Measurements from ENCODE around the gene SLC4A11.
"Not testable (repeated sequence)": the region's sequence is repeated elsewhere in the genome, so short reads cannot be mapped to it uniquely, and the experiment has no call there.

Gene SLC4A11

DNA sequence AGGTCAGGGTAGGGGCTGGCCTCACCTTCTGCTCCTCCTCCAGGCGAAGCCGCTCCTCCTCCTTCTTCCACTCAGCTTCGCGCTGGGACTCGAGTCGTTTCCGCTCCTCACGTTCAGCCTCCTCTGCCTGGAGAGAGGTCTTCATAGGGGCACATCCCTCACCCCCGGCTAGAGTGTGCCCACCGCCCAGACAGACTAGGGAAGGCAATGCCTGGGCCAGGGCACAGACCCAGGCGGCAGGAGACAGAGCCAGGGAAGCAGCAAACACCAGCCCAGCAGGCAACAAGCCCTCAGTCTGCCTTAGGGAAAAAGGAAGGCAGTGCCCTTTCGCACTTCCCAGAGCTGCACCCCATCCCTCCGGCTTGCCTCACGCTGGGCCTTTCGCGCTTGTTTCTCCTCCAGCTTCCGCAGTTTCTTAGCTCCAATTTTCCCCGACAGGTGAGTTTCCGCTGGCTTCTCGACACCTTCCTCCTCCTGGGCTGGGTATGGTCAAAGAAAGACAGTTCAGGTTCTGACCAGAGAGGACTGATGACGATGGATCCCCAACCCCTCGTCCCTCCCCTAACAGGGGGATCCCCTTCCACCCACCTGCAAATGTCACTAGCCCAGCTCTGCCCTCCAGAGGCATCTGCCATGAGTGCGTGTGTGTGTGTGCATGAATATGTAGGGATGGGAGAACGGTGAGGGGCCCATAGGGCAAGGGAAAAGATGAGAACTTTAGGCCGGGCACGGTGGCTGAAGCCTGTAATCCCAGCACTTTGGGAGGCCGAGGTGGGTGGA is 38.8 kb downstream of the SLC4A11 start:
- no peak for DNase-seq

DNA sequence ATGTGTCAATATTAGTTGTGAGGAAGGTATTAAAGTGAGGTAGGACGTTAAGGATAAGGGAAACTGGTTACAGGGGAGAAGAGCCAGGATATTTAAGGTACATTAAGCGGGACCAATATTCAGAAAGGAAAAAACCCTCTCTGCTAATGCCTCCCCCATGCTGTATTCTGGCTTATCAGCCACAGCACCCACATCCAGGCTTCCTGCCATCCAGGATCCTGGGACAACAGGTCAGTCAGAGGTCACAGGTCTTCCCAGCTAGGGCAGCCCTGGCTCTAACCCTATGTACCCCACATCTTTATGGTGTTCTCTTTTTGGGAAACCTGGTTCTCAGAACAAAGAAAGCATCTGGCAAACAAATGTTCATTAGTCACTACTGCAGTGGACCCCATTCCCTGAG is 39.8 kb downstream of the SLC4A11 start:
- no peak for DNase-seq

DNA sequence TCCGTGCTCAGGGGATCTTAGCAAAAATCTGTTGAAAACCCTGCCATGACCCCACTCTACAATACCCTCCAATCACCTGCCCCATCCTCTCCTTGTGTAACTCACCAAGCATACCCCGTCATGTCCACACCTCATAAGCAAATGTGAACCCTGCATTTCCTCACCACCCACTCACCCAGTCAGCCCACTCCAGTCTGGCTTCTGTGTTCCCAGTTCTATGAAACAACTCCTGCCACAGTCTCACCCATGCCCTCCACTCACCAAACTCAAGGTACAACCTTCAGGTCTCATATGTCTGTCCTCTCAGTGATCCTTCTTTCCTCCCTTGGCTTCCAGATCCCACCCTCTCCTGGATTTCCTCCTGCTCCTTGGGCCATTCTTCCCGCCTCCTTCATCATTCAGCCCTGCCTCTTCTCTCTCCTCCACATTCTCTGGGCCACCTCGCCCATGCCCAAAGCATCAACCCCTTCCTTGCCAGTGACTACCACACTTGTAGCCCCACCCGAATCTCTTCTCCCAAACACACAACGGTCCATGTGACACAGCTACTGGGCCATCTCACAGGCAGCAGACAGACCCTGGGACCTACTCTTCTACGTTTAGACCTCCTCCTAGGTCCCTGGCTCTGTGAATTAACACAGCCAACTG is 43.3 kb downstream of the SLC4A11 start:
- no peak for DNase-seq

DNA sequence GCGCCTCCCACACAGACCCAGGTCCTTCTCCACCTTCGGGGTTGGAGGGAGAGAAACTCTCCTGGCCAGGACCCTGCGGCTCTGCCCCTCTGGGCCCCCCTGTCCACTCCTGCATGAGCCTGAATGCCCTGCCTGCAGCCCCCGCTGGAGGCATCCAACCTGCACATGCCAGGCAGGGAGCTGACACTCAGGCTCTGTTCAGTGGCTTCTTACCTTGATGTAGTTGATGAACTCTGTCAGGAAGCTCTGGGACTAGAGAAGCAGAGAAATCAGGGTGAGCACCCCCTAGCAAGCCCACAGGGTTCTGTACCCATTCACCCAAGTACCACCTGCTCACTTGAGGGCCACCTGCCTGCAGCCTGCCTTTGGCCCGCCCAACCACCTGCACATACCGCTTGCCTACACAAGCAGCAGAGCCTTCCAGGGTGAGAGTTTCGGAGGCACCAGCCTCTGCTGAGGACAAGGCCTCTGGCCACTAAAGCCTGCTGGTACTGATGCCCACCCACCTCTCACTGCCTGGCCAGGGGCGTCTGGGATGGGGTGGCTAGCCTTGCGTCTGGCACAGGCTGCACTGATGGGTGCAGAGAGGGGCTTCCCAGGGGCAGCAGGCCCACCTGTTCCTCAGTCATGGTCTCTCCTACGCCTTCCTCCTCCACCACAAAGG is 44.2 kb downstream of the SLC4A11 start:
- no peak for DNase-seq

DNA sequence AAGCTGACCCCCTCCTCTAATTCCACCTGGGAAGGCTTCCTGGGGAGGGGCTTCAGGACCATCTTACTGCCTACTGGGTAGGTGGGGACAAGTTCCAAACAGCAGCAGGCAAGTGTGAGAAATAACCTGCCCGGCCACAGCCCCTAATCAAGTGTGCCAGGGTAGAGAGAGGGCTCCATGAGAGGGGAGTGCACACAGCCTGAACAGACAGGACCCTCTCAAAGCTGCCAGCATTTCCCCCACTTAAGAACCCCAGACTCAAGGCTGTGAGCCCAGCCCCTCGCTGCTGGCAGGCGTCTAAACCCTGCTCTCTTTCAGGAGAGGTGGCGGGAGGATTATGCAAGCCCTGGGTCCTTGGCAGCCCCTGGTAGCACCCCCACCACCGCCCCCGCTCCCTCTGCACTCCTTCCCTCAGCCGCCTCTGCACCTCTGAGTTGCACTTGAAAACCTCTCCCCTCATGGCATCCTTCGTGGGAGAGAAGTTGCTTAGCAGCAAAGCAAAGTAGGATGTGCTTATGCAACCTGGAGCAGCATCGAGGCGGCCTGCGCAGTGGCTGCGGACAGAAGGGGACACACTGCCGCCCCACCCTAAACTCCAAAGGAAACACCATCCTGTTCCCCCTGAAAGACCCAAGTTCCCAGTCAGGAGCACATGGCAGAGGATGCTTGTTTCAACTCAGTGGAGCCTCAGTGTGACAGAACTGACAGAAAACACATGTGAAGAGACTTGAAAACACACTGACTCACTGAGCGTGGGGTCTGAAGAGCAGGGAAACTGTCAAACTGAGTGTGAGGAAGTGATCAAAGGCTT is 45.0 kb downstream of the SLC4A11 start:
- no peak for DNase-seq

DNA sequence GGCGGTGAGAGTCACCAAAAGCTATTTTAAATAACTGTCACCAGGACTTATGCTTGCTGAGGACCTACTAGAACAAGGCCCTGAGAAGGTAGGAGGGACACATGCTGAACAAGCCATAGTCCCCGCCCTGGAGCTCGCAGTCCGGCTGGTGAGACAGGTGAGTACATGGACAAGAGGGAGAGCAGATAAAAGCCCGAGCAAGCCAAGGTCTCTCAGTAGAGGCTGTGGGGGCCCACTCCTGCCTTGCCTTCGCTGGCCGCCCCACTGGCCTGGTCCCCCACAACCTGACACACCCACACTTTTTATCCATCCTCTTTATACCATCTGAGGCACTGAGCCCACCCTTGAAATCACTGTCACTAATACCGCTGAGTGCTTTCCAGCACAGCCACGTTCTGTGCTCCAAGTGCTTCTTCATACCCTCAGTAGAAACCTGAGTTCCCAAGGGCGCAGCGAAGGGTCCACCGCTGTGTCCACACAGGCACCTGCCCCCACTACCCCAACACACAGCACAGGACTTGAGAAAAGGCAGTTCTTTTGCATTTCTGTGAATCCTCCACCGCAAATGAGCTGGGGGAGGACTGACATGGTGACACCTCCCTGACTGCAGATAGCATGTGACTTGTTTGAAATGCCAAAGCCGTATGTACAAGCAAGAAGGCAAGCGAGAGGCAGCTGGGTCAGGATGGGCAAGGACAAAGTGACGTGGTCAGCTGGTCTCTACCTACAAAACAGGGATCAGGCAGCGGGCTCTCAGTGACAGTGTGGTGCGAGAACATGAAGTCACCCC is 46.6 kb downstream of the SLC4A11 start:
- no peak for DNase-seq

DNA sequence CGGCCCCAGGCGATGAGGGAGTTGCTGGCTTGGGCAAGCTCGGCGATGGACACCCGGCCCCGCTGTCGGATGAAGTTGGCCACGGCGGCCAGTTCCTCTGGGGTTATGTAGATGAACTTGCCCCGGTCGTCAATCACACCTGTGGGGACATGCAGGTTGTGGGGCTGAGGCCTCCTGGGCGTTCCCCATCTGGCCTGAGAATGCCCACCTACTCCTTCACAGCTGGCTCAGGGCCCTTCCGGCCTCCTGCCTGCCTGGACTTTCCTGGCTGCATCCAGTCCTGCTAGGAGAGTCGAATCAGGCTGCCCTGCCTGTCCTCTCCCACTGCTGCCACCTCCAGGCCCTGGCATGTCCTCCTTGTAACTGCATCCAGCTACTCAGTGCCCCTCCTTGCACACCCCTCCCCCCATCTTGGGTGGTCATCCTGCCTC is 48.3 kb downstream of the SLC4A11 start:
- DNase-seq: no peak

DNA sequence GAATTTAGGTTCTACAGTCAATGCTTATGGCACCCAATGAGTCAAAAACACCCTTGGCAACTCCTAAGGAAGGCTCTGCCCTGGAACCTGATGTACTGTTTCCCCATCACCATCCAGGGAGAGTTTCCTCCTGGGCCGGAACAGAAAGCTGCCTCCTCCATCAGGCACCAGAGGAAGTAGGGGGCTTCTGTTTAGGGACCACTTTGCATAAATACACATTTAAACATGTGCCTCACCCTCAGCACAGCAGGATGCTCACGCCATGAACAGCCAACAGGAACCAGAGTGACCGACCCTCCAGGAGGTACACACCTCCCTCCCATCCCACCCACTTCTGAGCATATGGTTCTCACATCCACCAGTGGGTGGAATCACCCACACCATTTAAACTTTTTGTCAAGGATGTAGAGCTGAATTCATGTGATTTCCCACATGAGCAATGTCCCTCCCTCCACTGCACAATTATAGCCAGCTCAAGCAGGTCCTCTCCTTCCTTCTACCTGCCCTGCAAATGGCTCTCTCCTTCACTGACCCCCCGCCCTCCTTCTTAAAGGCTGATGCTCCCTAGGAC is 49.3 kb downstream of the SLC4A11 start:
- no peak for DNase-seq

DNA sequence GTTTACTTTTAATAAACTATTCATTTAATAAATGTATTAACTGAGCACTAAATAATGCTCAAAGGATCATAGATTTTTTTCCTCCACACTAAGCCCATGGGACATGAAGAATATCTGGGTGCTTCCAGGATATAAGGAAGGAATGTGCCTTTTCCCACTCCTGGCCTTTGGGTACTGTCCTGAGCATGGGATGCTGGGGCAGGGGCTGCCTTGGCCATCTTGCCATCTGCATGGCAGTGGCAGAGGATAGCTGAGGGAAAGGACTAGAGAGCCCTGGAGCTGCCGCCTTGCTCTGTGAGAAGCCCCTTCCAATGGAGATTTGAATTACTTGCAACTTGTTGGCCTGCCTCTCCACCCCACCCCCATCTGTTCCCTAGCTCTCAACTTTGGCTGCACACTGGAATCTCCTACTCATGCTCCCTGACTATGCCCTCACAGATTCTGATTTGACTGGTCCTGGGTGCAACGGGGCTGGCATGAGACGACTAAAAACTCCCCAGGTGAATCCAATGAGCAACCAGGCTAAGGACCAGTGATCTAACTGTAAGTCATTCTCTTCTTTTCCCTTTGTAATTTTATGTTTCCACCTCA is 50.1 kb downstream of the SLC4A11 start:
- no peak for DNase-seq

DNA sequence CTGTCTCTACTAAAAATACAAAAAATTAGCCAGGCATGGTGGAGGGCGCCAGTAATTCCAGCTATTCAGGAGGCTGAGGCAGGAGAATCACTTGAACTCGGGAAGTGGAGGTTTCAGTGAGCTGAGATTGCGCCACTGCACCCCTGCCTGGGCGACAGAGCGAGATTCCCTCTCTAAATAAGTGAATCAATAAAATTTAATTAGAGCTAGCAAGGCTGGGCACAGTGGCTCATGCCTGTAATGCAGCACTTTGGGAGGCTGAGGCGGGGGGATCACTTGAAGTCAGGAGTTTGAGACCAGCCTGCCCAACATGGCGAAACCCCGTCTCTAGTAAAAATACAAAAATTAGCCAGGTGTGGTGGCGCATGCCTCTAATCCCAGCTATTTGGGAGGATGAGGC is 51.1 kb downstream of the SLC4A11 start:
- not testable (repeated sequence) for DNase-seq

DNA sequence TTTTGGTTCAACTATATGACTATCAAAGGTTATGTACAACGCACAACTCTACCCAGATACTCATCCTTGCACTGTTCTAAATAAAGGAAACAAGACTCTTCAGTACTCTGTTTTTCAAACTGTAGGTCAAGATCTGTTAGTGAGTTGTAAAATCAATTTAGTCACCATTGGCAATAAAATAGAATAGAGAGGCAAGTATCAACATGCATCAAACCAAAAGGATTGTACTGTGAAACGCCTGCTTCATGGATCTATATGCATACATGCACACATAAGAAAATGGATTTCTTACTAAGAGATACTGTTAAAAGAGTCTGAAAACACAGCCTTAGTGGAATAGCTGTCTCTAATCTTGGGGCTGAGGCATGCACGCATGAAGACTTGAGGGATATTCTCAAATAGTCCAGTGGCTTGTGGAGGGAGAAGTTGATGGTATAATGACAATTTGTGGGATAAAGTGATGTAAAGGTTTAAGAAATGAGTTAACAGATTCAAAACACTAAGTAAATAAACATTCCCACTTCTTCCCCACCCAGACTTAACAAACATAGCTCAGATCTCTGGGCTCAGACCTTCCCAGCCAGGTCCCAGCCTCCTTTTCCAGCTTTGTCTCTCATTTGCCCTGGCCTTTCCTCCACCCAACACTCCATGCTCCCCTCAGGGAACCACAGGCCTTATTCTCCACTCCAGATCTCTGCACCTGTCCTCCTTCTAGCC is 54.9 kb downstream of the SLC4A11 start:
- no peak for DNase-seq

DNA sequence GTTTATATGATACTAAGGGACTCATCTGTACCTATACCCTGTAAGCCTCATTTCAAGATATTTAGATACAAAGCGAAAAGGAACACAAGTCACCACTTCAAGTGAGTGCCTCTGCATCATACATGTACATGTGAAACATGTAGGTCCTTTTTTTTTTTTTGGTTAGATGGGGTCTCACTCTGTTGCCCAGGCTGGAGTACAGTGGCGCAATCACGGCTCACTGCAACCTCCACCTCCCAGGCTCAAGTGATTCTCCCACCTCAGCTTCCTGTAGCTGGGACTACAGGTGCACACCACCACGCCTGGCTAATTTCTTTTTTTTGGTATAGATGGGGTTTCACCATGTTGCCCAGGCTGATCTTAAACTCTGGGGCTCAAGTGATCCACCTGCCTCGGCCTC is 56.6 kb downstream of the SLC4A11 start:
- DNase-seq: not testable (repeated sequence)

DNA sequence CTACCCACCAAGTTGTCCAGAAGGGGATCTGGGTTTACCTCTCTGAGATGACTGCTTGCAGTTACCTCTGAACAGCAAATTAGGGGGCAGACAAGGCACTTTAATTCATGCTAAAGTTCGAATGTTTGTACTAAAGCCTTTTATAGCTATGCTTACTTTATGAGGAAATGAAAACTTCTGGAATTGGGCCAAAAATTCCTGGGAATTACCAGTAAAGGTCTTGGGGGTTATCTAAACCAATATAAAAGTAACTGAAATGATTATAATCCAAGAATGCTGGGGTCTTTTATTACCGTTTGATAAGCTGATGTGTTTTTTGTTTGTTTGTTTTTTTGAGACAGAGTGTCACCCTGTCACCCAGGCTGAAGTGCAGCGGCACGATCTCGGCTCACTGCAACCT is 57.7 kb downstream of the SLC4A11 start:
- no peak for DNase-seq

DNA sequence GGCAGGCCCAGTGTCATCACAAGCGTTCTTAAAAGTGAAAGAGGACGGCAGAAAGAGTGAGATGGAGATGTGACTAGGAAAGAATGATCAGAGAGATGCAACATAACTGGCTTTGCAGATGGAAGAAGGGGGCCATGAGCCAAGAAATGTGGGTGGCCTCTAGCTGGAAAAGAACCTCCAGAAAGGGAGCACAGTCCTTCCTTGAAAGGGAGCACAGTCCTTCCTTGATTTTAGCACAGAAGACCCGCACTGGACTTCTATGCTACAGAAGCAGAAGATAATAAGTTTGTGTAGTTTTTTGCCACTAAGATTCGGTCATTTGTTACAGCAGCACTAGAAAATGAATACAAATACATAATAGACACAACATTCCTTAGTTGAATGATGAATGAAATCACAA is 58.7 kb downstream of the SLC4A11 start:
- DNase-seq: no peak

DNA sequence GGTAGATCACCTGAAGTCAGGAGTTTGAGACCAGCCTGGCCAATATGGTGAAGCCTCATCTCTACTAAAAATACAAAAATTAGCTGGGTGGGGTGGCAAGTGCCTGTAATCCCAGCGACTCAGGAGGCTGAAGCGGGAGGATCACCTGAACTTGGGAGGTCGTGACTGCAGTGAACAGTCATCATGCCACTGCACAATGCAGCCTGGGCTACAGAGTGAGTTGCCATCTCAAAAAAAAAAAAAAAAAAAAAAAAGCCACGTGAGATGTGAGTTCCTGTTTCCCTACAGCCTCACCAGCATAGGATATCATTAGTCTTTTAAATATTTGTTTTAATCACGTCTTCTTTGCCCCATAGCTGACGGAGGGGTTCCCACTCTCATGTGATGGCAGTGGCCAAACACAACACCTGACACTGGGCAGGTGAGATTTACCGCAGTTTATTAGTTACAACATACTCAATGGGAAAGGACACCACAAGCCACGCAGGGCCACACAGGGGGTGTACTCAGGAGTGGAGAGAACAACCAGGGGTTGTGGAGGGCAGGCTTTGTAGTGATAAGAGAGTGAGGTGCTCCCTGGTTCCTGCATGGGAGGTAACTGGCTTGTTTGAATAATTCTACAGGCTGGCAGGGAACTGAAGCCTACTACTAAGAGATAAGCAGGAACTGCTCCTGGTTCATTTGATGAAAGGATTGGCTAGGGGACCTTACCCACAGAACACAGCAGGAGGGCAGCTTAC is 61.1 kb downstream of the SLC4A11 start:
- DNase-seq: no peak

Measured in right hindlimb (tissue), 1 donor.